Peyer's patch (tissue), 4 donors: ENCODE measurements around the gene C4A.

Experiments
- CTCF ChIP-seq, 6 experiments: fragments of 450-650 bp in 4 of 6; fragments of 200-600 bp in 2 of 6; sonication (generic) in 1 of 6; IDR thresholded peaks; one replicate each; pipeline ENCODE4 v1.5.1; 2017 to 2019; ENCODE audit warnings: antibody characterized with exemption in 6 of 6, mild to moderate bottlenecking in 3 of 6, moderate library complexity in 1 of 6
- POLR2A ChIP-seq, 2 donors: fragments of 450-650 bp; IDR thresholded peaks; one replicate each; pipeline ENCODE4 v1.5.1; 2017; ENCODE audit warnings: antibody characterized with exemption in 2 of 2, mild to moderate bottlenecking in 2 of 2, moderate library complexity in 2 of 2

- TF ChIP-seq CTCF (IDR thresholded peaks at IDR 0.05) (no peak), POLR2A (IDR thresholded peaks at IDR 0.05) (no peak)
Measured at GRCh38 chr6:31972709-31973350, 9.0 kb upstream of the C4A start.
